ENCODE results near the gene CLUH. TPM values are rescaled to one million over a fixed set of nuclear protein-coding genes. Genes with fewer than 3 reads are reported as not detected.

CLUH gene
- total and polyA plus RNA-seq, 9 donors = 17.5 to 45.2 (median 35.5) TPM

DNA sequence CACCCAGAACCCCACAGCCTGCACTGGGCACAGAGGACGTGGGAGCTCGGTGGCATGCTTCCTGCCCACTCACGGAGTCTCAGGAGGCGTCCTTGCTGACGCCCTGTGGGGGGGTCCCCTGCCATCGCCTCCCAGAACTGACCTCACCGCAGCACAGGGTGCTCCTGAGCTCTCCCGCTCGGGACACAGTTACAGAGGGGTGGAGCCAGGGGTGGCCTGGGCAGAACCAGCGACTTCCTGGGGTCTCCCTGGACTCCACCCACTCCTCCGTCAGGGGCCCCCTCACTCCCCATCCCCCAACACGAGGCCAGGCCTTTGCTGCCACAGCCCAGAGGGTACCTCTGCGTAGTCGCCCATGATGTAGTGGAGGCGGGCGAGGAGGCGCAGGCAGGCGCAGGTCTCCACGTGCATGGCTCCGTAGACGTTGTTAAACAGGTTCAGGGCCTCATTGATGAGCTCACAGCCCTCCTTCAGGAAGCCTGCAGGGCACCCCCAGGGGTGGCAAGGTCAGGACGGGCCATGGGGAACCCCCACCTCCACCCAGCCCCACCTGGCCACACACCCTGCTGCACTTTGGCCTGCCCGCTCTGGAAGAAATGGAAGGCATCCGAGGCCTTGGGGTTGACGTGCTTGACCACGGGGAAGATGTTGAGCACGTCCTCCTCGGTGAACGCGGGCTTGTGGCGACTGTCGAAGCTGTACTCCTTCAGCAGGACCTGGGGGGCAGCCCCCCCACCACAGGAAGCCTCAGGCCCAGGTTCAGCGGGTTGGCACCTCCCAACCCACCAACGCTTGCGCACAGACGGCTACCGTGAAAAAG is 17.8 kb downstream of the CLUH start:
- Histone ChIP-seq H3K27me3 (ENCODE audit: control insufficient read depth, insufficient read depth, low read length) (no peaks in the 10 kb centered on the region), H3K4me1 (ENCODE audit: control insufficient read depth, insufficient read depth, low read length) (peaks cover 10% of the 10 kb centered on the region), H3K27ac (ENCODE audit: low read length) (no peak overlapping the region), H3K4me3 (ENCODE audit: low read length) (no peak overlapping the region), H3K36me3 (ENCODE audit: control insufficient read depth, insufficient read depth, low read length) (peaks cover 76% of the 10 kb centered on the region), H3K9me3 (replicated peaks; ENCODE audit: control insufficient read depth, low read depth, low read length) (no peaks in the 10 kb centered on the region)
- no peak for DNase-seq
- WGBS (ENCODE audit: insufficient coverage) = 88% methylated on average over 31 of the region's 37 CpGs

DNA sequence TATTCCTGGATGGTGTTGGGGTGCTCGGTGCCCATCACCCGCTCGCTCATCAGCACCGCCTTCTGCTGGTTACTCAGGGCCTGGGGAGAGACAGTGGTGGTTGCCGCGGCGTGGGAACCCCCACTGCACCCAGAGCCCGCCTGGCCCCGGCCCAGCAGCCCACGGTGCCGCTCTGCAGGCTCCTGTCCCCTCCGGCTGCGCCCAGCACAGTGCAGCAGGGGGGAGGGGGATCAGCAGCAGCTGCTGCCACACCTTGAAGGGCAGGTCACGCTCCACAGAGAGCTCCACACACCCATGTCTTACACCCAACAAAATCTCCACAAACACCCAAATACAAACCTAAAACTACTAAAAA is 18.8 kb downstream of the CLUH start:
- WGBS (ENCODE audit: insufficient coverage) = 87% methylated on average over 10 of the region's 14 CpGs
- H3K27ac ChIP-seq (ENCODE audit: low read length) = no peak overlapping the region
- H3K9me3 ChIP-seq (replicated peaks; ENCODE audit: control insufficient read depth, low read depth, low read length) = no peaks in the 10 kb centered on the region
- H3K4me3 ChIP-seq (ENCODE audit: low read length) = no peak overlapping the region
- DNase-seq = no peak
- peaks cover 66% of the 10 kb centered on the region for H3K36me3 ChIP-seq (ENCODE audit: control insufficient read depth, insufficient read depth, low read length)
- peaks cover 15% of the 10 kb centered on the region for H3K4me1 ChIP-seq (ENCODE audit: control insufficient read depth, insufficient read depth, low read length)
- H3K27me3 ChIP-seq (ENCODE audit: control insufficient read depth, insufficient read depth, low read length) = no peaks in the 10 kb centered on the region

DNA sequence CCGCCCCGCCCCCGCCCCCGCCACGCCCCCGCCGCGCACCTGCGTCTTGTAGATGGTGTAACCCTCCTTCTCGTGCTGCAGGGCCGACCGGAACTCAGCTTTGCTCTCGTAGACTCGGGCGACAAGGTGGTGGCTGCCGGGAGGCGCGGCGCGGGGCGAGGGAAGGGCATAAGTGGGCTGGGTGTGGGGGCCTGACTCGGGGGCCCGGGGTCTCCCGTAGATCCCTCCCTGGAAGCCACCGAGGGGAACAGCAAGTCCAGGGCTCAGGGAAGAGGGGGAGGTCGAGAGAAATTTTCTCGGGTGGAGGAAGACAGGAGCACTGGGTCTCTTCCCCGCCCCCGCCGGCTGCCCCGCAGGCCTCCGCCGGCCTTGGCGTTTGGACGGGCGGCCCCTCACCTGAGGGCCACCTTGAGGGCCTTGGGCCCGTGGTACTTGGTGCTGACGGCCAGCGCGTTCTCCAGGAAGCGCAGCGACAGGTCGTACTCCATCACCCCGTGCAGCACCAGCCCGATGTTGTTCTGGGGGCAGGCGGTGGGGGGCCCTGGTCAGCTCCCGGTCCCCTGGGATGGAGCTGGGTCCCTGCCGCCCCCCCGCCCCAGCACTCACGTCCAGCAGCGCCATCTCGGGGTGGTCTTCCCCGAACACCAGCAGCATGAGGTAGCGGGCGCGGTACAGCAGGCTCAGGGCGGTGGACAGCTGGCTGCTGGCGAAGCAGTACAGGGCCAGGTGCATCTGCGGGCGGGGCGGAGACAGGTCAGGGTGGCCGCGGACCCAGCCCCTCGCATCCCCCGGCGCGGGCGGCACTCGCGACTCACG is 19.4 kb downstream of the CLUH start:
- no peak for DNase-seq
- no peak overlapping the region for H3K4me3 ChIP-seq (ENCODE audit: low read length)
- WGBS (ENCODE audit: insufficient coverage) = 75% methylated on average over 59 of the region's 71 CpGs
- peaks cover 15% of the 10 kb centered on the region for H3K4me1 ChIP-seq (ENCODE audit: control insufficient read depth, insufficient read depth, low read length)
- no peaks in the 10 kb centered on the region for H3K27me3 ChIP-seq (ENCODE audit: control insufficient read depth, insufficient read depth, low read length)
- H3K27ac ChIP-seq (ENCODE audit: low read length) = no peak overlapping the region
- H3K36me3 ChIP-seq (ENCODE audit: control insufficient read depth, insufficient read depth, low read length) = peaks cover 60% of the 10 kb centered on the region
- no peaks in the 10 kb centered on the region for H3K9me3 ChIP-seq (replicated peaks; ENCODE audit: control insufficient read depth, low read depth, low read length)

DNA sequence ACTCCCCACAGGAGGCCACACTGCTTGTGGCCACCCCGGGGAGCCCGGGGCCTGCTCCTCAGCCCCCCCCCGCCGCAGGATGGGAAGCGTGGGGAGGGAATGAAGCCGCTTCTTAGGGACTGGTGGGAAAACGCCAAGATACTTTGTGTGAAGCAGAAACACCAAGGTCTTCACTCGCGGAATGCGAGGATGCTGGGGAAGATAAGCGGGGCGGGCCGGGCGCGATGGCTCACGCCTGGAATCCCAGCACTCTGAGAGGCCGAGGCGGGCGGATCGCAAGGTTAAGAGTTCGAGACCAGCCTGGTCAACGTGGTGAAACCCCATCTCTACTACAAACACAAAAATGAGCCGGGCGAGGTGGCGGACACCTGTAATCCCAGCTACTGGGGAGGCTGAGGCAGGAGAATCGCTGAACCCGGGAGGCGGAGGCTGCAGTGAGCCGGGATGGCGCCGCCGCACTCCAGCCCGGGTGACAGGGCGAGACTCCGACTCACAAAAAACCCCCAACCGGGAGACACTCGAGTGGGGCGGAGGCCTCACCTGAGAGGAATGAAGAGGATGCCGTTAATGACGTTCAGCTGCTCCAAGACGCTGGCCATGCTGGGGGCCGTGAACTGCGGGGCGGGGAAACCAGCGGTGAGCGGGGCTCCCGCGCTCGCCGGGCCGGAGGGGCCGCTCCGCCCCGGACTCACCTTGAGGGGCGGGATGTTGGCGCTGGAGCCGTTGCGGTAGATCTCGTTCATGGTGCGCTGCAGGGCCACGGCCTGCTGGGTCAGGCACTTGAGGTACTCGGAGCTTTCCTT is 20.3 kb downstream of the CLUH start:
- DNase-seq = no peak
- whole genome bisulfite sequencing (ENCODE audit: insufficient coverage) = 92% methylated on average over 47 of the region's 62 CpGs
- no peaks in the 10 kb centered on the region for H3K27me3 ChIP-seq (ENCODE audit: control insufficient read depth, insufficient read depth, low read length)
- H3K36me3 ChIP-seq (ENCODE audit: control insufficient read depth, insufficient read depth, low read length) = peaks cover 53% of the 10 kb centered on the region
- no peak overlapping the region for H3K27ac ChIP-seq (ENCODE audit: low read length)
- H3K4me3 ChIP-seq (ENCODE audit: low read length) = no peak overlapping the region
- H3K4me1 ChIP-seq (ENCODE audit: control insufficient read depth, insufficient read depth, low read length) = peaks cover 20% of the 10 kb centered on the region
- no peaks in the 10 kb centered on the region for H3K9me3 ChIP-seq (replicated peaks; ENCODE audit: control insufficient read depth, low read depth, low read length)

DNA sequence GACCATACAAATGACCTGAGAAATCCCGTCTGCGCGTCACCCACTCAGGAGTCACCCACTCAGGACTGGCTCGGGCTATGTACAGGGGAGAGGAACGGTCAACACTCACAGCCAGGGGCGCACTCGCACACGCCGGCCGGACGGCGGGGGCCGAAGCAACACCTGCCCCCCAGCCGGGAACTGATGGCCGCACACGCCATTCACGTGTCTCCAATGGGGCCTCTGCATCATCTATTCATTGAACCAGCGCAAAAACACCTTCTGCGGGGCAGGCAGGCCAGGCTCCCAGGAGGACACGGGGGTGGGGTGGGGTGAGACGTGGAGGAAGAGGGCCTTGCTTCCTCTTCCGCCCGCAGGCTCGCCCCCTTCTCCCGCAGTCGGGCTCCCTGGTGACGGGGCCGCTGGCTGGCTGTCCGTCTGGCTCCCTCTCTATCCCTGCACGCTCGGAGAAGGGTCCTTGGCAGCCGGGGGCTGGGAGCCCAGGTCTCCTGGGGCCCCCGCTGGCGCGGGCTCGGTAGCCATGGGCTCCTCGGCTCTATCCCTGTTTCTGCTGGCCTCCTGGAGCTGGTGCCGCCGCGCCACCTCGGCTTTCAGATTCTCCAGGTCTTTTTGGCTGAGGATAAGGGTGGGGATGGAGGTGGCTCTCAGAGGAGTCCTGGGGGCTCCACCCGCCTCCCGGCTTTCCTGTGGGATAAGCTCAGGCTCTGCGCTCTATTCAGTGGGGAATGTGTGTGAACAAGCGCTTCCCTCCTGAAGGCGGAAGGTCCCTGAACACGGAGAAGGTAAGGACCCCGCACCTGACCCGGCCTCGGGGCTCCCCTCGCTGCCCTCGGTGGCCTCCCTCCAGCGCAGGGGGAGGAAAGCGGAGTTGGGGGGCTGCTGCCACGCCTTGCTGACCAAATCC is 21.1 kb downstream of the CLUH start:
- Histone ChIP-seq H3K27ac (ENCODE audit: low read length) (no peak overlapping the region), H3K4me3 (ENCODE audit: low read length) (no peak overlapping the region), H3K27me3 (ENCODE audit: control insufficient read depth, insufficient read depth, low read length) (no peaks in the 10 kb centered on the region), H3K36me3 (ENCODE audit: control insufficient read depth, insufficient read depth, low read length) (peaks cover 48% of the 10 kb centered on the region), H3K9me3 (replicated peaks; ENCODE audit: control insufficient read depth, low read depth, low read length) (no peaks in the 10 kb centered on the region), H3K4me1 (ENCODE audit: control insufficient read depth, insufficient read depth, low read length) (peaks cover 27% of the 10 kb centered on the region)
- no peak for DNase-seq
- 65% methylated on average over 29 of the region's 55 CpGs for WGBS (ENCODE audit: insufficient coverage)

DNA sequence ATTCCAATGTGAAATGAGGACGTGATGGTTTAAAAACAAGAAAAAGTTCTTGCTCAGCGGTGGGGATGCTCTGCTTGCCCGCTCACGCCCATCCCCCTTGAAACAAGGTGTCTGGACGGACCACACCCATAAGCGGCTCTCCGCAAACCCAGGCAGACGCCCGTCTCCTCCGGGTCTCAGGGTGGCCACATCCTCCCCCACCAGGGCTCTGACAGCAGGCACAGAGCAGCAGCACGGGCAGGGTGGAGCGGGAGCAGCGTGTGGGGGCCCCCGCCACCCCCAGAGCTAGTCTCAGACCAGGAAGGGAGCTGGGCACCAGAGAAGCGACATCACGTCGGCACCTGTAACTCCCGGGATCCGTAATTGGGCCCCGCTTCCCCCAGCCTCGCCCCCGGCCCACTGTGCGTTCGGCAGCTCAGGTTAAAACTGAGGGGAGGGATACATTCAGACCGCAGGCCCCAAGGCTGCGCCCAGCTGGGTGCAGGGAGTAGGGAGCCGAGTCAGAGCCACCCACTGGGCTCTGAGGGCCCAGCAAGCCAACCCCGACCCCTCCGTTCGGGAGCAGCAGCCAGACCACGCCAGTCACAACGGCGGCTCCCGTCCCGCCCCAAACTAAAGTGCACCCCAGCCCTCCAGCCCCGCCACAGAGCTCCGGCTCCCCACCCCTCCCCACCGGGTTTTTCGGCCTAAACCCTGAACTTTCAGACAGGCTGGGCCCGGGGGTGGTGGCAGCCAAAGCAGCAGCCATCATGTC is 22.0 kb downstream of the CLUH start:
- no peak for DNase-seq
- Histone ChIP-seq H3K27ac (ENCODE audit: low read length) (no peak overlapping the region), H3K27me3 (ENCODE audit: control insufficient read depth, insufficient read depth, low read length) (no peaks in the 10 kb centered on the region), H3K9me3 (replicated peaks; ENCODE audit: control insufficient read depth, low read depth, low read length) (no peaks in the 10 kb centered on the region), H3K4me1 (ENCODE audit: control insufficient read depth, insufficient read depth, low read length) (peaks cover 27% of the 10 kb centered on the region), H3K36me3 (ENCODE audit: control insufficient read depth, insufficient read depth, low read length) (peaks cover 42% of the 10 kb centered on the region), H3K4me3 (ENCODE audit: low read length) (no peak overlapping the region)
- WGBS (ENCODE audit: insufficient coverage) = 39% methylated on average over 35 of the region's 40 CpGs

DNA sequence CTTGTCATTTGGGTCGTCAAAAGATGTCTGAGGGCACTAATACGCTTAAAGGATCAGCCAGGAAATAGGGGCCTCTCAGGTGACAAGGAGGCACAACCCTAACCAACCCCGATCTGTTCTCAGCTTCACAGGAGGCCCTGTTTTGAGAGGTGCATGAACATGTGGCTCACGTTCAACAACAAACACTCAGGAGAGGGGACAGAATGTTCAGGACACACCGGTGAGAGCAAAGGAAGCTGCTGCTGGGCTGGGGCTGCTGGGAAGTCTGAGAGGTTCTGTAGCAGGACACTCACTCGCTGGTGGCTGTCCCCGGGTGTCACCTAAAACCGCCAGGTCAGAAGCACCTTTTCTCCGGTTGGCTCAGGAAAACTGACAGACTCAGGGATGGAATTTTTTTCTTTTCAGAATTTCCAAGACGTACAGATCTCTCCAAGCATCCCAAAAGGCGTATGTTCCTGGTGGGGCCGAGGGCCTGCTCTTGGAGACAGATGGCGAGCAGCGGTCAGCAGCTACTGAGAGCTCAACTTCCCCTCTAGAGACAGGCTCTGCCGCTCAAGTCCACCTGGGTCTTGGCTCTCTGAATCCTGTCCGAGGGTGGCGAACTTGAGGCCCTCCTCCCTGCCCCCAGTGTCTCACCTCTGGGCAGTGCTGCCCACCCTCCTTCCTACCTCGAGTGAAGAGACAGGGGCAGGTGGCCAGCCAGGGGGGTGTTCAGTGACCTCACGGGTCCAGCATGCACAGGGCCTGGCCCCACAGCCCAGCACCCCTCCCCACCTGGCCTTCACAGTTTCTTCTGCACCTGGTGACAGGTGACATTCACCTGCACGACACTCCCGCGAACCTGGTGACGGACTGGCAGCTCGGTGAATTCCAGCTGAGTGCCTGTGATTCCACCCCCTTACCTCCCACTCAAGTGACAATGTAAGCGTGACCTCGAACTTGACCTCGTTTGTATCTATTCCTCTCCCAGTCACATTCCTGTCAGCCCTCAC is 22.9 kb downstream of the CLUH start:
- H3K27me3 ChIP-seq (ENCODE audit: control insufficient read depth, insufficient read depth, low read length) = no peaks in the 10 kb centered on the region
- H3K9me3 ChIP-seq (replicated peaks; ENCODE audit: control insufficient read depth, low read depth, low read length) = no peaks in the 10 kb centered on the region
- peaks cover 27% of the 10 kb centered on the region for H3K4me1 ChIP-seq (ENCODE audit: control insufficient read depth, insufficient read depth, low read length)
- WGBS (ENCODE audit: insufficient coverage) = 43% methylated on average over 22 of the region's 27 CpGs
- H3K27ac ChIP-seq (ENCODE audit: low read length) = no peak overlapping the region
- peaks cover 42% of the 10 kb centered on the region for H3K36me3 ChIP-seq (ENCODE audit: control insufficient read depth, insufficient read depth, low read length)
- H3K4me3 ChIP-seq (ENCODE audit: low read length) = no peak overlapping the region
- DNase-seq = no peak

DNA sequence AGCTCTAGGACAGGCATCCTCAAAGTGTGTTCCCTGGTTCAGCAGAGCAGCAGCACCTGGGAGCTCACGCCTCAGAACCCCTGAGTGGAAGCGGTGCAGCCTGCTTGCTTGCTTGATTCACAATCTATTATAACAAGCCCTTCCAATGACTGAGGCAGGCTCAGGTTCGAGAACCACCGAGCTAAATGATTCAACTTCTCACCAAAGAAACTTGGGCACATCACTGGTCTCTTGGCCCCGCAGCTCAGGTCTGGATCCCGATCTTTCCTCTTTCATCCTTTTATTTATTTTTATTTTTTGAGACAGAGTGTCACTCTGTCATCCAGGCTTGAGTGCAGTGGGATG is 24.5 kb downstream of the CLUH start:
- peak overlapping the region; percentile 23 for H3K27ac ChIP-seq (ENCODE audit: low read length)
- no peak overlapping the region for H3K4me3 ChIP-seq (ENCODE audit: low read length)
- H3K9me3 ChIP-seq (replicated peaks; ENCODE audit: control insufficient read depth, low read depth, low read length) = no peaks in the 10 kb centered on the region
- H3K36me3 ChIP-seq (ENCODE audit: control insufficient read depth, insufficient read depth, low read length) = peaks cover 34% of the 10 kb centered on the region
- DNase-seq = no peak
- WGBS (ENCODE audit: insufficient coverage) = 49% methylated on average over 3 of the region's 6 CpGs
- H3K4me1 ChIP-seq (ENCODE audit: control insufficient read depth, insufficient read depth, low read length) = peaks cover 27% of the 10 kb centered on the region
- no peaks in the 10 kb centered on the region for H3K27me3 ChIP-seq (ENCODE audit: control insufficient read depth, insufficient read depth, low read length)
